GM12872 (cell line): ENCODE measurements around the gene FANCC.

Experiments used
- TF ChIP-seq, protein P1 (sequence below): IDR thresholded peaks from 3 replicates; pipeline ENCODE4 v1.5.1; 2011; ENCODE audit warnings: low read depth, mild to moderate bottlenecking, low read length, moderate library complexity; ENCODE audit not compliant: insufficient read depth

The FANCC gene

GRCh38 chr9:95137587-95138145, 179.8 kb downstream of the FANCC start:
- TF ChIP-seq, protein P1, sequence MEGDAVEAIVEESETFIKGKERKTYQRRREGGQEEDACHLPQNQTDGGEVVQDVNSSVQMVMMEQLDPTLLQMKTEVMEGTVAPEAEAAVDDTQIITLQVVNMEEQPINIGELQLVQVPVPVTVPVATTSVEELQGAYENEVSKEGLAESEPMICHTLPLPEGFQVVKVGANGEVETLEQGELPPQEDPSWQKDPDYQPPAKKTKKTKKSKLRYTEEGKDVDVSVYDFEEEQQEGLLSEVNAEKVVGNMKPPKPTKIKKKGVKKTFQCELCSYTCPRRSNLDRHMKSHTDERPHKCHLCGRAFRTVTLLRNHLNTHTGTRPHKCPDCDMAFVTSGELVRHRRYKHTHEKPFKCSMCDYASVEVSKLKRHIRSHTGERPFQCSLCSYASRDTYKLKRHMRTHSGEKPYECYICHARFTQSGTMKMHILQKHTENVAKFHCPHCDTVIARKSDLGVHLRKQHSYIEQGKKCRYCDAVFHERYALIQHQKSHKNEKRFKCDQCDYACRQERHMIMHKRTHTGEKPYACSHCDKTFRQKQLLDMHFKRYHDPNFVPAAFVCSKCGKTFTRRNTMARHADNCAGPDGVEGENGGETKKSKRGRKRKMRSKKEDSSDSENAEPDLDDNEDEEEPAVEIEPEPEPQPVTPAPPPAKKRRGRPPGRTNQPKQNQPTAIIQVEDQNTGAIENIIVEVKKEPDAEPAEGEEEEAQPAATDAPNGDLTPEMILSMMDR: no peak

DNA sequence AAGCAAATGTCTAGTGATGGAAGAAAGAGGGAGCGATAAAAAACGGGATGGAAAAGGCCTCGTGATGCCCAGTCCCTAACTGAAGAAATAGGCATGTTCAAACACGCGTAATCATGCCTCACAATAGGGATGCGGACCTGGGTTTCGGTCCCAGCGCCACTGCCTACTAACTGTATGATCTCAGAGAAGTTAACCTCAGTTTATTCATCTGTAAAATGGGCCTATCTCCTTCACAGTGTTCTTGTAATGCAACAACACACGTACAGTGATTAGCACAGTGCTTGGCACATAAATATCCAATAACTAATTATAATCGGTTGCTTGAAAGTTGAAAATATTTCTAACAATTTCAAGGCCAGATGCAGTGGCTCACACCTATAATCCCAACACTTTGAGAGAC, 181.8 kb downstream of the FANCC start:
- TF ChIP-seq, protein P1: no peak

GRCh38 chr9:95134457-95134881, 183.0 kb downstream of the FANCC start:
- TF ChIP-seq, protein P1: no peak

DNA sequence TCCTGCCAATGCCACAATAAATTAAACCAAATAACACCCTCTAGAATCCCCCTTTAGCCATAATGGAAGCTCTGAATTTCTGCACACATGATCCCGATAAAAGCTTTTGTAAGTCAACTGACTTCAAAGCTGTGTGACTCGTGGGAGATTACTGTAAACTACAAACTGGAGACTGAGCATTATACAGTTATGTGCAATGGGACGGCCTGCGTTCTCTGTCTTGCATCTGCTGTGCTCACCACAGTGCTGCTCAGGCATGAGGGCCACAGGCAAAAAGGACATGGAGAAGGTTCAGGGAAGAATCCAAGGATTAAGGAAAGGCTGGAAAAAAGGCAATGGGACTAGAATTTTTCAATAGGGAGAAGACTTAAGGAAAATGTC, 184.2 kb downstream of the FANCC start:
- TF ChIP-seq, protein P1: no peak

- TF ChIP-seq, protein P1: no peak
Measured at GRCh38 chr9:95132366-95133324, 184.9 kb downstream of the FANCC start.

DNA sequence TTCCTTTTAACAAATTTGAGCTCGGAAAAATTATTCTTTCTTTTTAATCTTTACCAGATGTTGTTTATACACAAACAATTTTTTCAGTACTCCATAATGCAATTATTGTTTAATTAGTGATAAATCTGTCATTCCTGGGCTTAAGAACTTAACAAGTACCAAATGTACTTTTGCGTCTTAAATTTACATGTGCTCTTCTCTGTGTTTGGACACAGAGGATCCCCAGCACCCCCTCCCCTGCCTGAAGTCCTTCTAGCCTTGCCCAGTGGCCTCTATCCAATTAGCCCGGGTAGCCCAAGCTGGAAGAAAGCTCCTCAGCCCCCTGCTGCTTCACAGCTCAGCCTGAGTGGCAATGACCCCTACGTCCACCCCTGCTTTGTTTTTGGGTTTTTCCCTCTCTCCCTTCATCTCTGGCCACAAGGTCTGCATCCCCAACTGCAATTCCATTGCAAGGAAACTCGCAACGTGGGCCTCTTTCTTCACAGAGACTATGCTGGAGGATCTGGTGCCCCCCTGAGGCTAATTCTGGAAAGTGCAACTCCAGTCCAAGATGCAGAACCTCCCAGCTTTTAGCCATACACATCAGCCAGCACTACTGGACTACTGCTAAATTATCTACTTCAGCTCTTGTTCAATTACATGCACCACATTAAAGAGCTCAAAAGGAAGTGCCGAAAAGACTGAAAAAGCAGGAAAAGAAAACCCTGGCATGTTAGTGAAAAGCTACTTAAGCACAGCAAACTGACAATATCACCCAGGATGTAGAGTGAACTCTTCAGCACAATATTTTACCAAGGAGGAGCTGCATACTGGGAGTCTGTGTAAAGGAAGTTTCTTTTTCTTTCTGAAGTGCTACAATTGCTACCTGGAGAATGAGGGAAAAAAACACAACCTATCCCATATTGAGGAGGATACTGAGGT, 186.2 kb downstream of the FANCC start:
- TF ChIP-seq, protein P1: peak; percentile 88

DNA sequence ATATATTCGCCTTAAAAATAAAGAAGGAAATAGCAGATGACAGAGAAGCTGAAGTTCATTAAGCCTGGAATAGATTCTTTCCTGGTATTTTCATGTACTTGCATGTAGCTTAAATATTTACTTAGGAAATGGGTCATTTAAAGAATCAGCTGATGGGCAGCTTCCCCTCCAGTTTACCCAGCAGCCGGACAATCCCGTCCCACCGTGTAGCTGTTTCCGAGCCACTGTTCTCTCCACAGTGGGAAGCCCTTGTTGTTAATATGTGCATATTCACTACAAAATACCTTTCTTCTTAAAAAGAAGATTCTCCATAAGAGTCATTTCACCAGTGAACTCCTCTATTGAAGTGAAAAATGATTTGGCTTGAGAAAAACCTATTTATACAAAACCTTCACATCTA, 187.0 kb downstream of the FANCC start:
- TF ChIP-seq, protein P1: no peak
